GM18508 (cell line): ENCODE measurements around the gene CRACR2A.

Experiments
- ATAC-seq: cut with Tn5 transposase; IDR thresholded peaks from one replicate; pipeline ENCODE4 v1.9.1; 2021; ENCODE audit warnings: moderate number of reproducible peaks; ENCODE audit not compliant: insufficient read depth, unreplicated experiment

CRACR2A gene

DNA sequence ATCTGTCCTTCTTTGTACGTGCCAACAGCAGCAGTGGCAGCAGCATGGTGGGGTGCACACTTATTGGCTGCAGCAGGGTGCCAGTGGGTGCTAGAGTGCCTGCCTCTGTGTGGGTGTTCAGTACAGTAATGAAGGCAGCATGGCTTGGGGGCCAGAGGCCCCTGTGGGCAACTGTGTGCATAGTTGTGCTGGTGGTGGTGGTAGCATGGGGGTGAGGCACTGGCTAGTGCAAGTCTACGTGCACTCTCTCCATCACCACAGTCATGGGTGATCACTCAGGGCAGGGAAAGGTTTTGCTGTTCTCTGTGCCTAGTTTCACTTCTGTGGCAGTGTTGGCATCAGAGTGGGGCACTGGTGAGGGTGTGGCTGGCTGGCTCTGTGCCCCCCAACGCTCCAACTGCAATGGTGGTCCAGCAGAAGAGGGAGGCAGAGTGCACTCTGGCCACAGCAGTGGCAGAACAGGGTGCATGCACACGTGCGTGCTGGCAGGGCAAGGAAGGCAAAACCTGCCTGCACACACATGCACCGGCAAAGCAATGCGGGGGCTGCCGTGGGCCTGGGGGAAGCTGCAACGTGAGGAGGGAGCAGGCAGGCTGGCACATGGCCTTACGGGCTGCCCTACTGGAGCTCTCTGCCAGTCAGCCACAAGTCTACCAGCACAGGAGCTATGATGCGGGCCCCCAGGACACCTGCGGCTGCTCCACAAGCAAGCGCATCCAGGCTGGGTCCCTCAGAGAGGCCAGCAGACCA is 60.1 kb downstream of the CRACR2A start:
- ATAC-seq: no peak

DNA sequence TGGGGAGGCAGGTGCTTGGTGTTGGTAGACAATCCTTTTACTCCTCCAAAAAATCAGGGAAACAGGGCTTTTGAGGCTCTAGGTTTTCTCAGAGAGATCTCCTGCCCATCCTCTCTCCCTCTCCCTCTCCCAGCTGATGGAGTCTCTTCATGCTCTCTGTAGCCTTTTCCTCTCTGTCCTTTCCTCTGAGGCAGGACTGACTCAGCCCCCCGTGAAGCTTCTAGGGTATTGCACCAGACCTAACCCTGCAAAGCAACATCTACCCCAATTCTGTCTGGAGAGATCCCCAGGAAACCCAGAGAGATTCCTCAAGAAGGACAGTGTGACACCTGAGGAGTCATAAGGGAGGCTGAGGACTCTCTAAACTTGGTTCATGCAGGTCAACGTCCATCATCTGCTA is 66.4 kb downstream of the CRACR2A start:
- no peak for ATAC-seq

DNA sequence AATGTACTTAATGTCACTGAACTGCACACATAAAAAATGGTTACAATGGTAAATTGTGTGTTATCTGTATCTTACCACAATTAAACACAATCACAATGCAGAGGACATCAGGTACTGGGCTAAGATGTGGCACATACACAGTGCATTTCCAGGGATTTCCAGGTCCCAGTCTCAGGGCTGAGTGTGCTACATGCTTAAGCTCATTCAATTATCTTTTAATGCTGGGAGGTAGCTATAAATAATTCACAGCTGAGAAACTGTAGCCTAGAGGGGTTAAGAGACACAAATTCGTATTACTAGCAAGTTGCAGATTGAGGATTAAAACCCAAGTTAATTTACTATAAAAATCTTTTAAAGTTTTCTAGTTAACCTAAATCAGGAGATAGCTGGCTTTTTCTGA is 67.1 kb downstream of the CRACR2A start:
- ATAC-seq: no peak

DNA sequence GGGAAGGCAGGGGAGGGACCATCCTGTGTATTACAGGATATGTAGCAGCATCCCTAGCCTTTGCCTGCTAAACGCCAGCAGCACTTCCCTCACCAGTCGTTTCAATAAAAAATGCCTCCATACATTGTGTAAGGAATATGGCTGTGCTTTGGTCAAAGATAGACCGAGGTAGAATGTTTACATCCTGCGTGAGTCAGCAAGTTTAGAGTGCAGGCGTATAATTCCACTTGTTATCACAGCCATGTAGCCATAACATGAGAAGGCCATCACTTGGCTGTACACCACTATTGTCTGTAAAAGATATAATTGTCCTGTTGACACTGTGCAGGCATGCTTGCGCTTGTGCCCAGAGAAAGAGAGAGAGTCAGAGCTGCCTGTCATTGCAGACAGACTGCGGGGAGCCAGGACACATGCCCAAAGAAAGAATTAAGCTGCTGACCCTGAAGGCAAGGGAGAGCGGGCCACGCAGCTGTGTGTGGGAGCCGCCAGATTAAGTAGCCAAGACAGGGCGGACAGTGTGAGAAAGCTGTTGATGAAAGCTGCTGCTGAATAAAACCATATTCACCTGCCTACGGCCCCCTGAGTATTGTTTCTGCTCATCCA is 68.4 kb downstream of the CRACR2A start:
- ATAC-seq: no peak

DNA sequence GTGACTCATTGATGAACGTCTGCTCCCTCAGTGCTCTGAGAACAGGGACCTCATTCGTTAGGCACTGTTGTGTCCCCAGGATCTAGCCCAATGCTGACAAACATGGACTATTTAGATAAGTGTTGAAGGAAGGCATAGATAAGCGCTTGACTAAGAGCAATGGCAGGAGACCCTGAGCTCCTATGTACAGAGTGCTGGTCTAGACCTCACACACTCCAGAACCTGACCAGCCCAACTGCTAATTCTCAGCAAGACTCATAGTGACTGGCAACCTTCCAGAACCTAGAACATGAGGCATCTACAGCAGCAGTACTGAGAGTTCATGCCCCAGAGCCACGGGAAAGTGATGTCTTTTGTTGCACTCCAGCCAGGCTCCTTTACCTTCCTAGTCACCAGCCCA is 69.2 kb downstream of the CRACR2A start:
- ATAC-seq: no peak

DNA sequence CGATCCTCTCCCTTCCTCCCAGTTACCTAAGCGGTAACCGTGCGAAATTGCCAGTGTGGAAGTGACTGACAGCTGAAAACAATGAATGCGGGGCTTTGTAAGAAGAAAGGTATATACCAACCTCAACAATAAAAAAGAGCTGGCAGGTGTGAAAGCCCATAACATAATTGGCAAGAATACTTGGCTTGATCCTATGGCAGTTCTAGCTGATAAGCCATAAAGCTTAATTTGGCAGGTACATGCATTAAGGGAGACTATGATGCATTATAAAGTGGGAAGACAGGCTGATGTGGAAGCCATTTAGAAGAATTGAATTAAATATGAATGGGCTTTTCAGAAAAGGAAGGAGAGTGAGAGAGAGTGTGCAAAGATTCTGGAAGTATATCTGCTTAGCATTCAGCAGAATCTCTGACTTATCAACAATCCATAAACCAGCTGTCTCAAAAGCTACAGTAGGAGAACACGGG is 71.3 kb downstream of the CRACR2A start:
- no peak for ATAC-seq

DNA sequence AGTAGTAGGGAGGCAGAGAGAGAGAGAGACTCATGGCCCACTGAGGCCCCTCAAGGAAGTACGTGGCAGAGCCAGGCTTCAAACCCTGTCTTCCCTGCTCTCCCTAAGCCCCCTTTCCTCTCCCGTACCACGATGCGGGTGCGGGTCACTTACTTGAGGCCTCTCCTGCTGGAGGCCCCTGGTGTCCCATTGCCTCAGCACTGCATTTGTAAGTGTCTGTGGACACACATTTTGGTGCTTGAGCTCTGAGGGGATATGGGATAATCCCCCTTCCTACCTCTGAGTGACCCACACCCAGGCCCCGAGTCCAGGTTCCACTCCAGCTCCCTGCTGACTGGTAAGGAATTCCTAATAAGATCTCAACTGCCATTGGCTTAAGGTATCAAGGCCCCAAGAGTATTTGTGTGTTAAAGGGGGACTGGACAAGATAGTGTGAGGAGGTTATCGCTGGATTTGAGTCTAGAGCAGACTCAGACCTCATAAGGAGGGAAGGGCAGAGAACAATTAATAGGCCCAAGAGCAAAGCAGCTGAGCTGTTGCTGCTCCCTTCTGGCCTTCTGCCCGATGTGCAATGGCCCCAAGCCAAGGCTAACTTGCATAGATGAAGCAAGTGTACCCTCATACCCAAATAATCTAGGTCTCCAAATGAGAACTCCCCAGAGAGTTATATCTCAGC is 71.9 kb downstream of the CRACR2A start:
- no peak for ATAC-seq

DNA sequence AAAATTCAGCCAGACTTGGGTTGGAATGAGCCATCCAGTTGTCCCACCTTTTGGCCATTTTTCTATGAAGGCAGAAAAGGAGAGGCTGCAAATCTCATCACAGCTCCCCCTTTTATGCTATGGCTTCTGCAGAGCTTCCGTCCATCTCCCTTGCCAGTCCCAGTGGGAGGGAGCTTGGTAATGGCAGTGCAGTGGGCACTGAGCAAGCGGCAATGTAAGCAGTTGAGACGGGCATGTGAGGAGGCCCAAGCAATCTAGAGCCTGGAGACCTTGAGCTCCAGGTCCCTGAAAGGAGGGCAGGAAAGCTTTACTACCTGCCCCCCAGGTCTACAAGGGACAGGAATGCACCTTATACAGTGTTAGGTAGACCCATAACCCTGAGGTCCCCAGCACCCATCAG is 73.1 kb downstream of the CRACR2A start:
- no peak for ATAC-seq

DNA sequence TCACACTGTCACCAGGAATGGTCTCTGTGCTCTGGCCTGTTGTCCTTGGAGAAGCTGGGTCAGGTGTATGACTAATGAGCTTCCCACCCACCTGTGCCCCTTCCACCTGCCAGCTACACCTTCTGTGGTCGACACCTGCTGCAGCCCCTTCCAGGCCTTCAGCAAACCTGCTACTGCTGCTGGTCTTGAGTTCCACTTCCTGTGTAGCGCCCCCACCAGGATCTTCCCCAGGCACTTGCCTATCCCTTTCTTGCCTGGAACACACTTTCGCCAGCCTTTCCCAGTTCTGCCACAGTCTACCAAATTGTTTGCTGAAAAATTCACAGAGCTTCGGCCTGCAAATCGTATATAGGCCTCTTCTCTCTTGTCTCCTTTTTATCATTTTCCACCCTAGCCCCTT is 75.3 kb downstream of the CRACR2A start:
- ATAC-seq: no peak

DNA sequence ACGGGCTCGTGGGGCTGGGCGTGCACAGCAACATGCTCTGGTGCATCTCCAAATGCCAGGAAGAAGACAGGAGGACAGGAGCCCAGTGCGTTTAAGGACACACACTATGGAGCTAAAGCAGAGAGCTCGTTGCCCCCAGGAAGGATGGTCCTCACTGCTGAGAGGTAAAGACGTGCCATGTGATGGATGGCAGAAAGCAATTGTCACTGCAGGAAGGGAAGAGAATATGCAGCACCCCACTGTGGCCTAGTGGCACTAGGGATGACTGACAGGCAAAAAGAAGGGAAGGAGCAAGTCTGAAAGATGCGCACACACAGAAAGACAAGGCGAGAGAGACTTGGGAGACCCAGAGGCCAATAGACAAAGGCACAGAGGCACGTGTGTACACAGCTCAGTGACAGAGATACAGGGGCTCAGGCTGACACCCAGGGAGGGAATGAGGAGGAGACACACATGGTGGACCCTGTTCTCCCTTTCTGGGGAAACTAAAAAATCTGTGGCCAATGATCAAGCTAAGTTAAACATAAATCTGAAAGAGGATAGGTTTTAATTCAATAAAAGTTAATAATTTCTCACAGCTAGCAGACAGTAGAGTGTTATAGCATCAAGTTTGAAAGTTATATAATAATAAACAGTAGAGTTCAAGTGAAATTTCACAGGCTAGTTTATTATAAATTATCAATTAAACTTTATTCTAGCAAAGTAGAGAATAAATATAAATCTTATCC is 78.8 kb downstream of the CRACR2A start:
- no peak for ATAC-seq

DNA sequence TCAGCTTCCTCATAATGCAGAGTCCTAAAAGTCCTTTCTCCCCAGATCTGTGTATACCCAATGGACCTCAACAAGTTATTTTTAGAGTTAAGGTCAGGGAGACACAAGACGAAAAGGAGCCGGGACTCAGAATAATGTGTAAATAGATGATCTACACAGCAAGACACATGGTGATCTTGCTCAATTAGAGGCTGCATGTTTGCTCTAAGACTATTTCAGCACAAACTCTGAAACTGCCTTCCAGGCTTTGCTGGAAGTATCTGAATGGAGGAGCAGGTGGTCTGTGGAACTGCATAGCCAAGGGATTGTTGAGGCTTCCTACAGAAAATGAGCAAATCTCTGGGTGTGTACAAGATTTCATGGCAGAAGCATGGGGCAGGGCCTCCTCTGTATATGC is 80.8 kb downstream of the CRACR2A start:
- ATAC-seq: no peak

DNA sequence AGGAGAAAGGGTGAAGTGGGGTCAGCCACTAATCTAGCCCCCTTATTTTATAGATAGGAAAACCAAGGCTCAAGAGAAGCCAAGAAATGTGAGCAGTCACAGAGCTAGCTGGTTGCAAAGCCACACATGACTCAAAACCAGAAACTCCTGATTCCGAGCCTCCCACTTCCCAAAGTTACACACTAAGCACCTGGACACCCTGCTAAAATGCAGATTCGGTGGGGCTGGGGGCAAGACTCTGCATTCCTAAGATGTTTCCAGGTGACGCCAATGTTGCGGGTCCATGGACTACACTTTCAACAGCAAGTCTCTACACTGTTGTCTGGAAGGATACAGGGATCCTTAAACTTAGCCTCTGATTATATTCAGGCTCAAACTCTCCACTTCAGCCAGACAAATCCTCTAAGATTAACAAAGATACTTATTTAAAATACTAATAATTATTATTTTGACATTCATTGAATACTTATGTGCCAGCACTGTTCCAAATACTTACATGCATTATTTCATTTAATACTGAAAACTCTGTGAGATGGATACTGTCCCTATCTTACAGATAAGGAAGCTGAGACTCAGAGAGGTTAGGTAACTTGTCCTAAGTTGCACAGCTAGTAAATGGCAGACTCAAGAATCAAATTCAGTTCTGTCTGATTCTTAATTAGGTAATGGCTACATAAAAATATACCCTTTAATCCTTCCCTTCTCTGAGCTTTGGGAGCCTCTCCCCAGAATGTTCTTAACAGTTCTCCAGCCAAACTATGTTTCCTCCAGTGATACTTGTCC is 81.4 kb downstream of the CRACR2A start:
- ATAC-seq: no peak

DNA sequence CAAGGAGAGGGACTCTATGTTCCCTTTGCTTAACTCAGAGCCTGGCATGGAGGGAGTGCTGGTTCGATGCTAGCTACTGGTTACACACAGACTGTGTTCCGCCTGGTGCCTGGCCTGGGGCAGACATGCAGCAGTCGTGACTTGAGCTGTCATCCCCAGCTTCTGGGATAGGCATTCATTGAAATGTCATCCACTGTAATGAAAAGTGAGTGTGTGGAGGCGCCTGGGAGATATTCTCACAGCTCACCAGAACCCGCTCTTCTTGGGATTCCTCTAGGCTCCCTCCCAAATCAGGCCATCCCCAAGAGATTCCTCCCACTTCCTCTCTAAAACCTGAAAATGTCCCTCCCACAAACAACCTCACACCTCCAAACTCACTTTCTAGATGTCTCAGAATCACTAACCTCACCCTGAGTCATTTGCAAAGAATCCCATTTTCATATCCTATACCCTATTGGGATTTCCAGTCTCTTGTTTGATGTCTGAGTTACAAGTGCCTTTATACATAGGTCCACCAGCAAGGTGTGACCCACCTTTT is 82.8 kb downstream of the CRACR2A start:
- ATAC-seq: no peak

DNA sequence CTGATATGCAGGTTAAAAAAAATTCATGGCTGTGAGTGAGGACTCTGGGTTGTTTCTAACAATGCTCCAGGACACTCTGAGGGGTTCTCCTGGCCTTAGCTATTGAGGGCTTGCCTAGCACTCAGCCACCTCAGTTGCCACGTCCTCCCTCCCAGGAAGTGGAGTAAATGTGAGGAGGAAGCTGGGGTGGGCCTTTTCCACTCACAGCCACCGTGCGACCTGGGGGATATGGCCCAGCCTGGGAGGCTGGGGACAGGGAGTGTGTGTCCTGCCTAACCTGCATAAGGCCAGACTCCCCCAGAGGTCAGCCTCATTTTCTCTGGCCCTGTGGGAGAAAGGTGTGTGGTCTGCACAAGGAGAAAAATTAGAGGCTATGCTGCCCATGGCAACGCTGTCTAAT is 83.3 kb downstream of the CRACR2A start:
- ATAC-seq: no peak

DNA sequence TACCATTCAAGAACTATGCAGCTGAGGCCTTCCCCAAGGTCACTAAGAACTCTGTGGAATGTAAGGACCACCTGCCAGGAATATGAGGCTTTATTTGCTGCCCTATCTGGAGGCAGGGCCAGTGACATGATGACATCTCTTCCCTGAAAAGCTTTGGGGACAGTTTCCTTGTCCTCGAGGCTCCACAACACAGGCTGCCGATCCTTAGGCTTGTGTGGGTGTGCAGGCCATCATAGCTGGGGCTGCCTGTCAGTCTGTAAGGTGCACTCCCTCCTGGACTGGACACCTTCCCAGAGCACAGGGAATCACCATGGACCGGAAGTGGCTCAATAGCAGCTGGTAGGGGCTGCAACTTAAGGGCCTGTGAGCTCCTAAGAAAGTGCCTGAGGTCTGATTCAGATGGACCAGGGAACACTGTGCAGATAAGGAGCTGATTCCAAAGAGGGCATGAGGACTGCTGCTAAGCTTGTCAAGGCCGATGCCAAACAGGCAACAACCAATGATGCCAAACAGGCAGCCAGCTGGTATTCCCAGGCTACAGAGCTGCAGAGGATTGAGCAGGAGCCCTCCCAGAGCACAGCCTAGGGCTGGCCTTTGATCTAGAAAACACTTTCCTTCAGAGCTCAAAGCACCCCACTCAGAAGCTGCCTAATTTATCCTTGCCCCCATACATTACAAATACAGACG is 84.3 kb downstream of the CRACR2A start:
- no peak for ATAC-seq

DNA sequence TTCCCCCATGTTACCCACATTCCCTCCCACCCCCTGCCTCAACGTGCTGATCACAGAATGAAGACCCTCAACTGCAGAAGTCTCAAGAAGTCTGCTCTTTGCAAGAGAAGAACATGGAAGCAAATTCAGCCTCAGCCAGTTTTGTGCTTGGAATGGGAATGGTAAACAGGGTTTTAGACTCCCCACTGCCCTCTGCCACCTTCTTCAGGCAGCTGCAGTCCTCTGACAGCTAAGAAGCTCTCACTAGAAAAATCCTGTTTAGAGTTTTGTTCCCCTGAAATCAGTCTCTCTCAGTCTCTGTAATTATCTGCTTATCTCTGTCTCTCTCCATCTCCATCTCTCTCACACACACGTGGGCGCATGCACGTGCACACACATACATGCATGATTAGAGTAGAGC is 85.4 kb downstream of the CRACR2A start:
- no peak for ATAC-seq

DNA sequence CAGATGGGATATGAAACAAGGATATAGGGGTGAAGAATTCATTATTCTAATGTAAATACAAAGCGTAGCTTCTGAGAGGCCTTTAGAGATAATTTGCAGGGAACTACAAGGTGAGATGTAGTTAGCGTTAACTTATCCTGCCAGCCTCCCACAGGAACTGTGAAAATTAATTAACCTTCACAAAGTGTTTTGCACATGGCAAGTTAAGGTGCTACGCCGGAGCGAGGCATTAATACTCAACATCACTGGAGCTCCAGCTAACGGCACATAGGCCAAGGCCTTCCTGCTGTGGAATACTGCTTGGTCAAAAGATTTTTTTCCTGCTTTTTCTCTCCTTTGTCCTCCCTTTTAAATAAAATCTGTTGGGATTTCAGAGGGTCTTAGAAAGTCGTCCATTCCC is 86.5 kb downstream of the CRACR2A start:
- ATAC-seq: no peak

DNA sequence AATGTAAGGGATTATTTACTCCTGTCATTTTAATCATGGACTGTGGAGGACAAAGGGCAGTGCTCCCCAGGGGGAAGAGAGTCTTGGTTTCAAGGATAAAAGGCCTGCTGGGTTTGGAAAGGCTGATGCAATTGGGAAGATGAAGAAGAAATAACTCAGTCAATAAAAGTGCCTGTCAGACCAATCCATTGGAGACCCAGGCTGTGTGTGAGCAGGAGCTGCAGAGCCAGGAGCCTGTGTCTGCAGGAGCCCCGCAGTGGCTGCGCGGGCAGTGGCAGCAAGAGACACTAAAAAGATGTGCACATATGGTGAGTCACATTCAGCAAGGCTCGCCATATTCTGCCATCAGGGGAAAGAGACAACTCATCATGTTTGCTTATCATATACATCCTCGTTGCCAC is 90.4 kb downstream of the CRACR2A start:
- no peak for ATAC-seq

DNA sequence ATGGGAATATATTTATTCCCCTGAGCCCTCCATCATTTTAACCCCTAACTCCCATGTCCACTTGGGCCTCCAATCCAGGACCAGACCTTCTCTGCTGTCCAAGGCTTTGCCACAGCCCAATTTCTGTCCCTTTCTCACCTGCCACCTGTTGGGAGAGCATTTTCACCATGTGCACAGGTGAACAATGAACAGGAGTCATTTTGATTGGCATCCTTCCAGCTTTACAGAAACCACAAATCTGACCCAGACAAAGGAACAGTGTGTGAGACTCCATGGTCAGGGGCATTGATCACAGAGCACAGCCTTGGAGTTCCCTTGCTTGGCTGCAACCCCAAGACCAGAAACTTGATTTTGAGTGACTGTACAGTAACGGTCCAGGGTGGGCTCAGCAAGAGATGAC is 91.9 kb downstream of the CRACR2A start:
- ATAC-seq: no peak
